DMS153 treated with DMSO at 0.1 percent for 48 hours (cell line): ENCODE measurements around the gene C9orf78.
"Not testable (repeated sequence)": the region's sequence is repeated elsewhere in the genome, so short reads cannot be mapped to it uniquely, and the experiment has no call there.

Experiments
- DNase-seq: peaks from one replicate; lab custom pipeline; 2025; ENCODE audit not compliant: unreplicated experiment; lab: John Stamatoyannopoulos, UW

C9orf78 gene

GRCh38 chr9:129813661-129814060 is 21.4 kb downstream of the C9orf78 start:
- no peak for DNase-seq

- no peak for DNase-seq
These were observed 22.7 kb downstream of the C9orf78 start for GRCh38 chr9:129812385-129812784.

GRCh38 chr9:129811967-129812363 is 23.1 kb downstream of the C9orf78 start:
- no peak for DNase-seq

- DNase-seq: no peak
These were observed 24.3 kb downstream of the C9orf78 start for GRCh38 chr9:129810788-129811187.

- no peak for DNase-seq
These were observed 25.0 kb downstream of the C9orf78 start for GRCh38 chr9:129810116-129810515.

GRCh38 chr9:129809346-129809745 is 25.7 kb downstream of the C9orf78 start:
- no peak for DNase-seq

- DNase-seq: no peak
These were observed 29.0 kb downstream of the C9orf78 start for GRCh38 chr9:129806061-129806460.

- DNase-seq: no peak
These were observed 31.4 kb downstream of the C9orf78 start for GRCh38 chr9:129803676-129804060.

- peak; percentile 82 for DNase-seq
These were observed 32.0 kb downstream of the C9orf78 start, which contains the start of gene TOR1B for GRCh38 chr9:129802833-129803675. Gene TOR1B, plus strand, starts transcription at chr9:129803184. Its CDS starts 29 bp downstream, at chr9:129803213.

GRCh38 chr9:129801504-129801903 is 33.6 kb downstream of the C9orf78 start:
- no peak for DNase-seq

- no peak for DNase-seq
These were observed 36.1 kb downstream of the C9orf78 start for GRCh38 chr9:129798973-129799372.

GRCh38 chr9:129796029-129796428 is 39.0 kb downstream of the C9orf78 start:
- not testable (repeated sequence) for DNase-seq

- DNase-seq: no peak
These were observed 40.5 kb downstream of the C9orf78 start for GRCh38 chr9:129794549-129794948.

- no peak for DNase-seq
These were observed 48.6 kb downstream of the C9orf78 start for GRCh38 chr9:129786481-129786880.

- DNase-seq: no peak
These were observed 49.2 kb downstream of the C9orf78 start for GRCh38 chr9:129785866-129786265.

- DNase-seq: not testable (repeated sequence)
These were observed 50.1 kb downstream of the C9orf78 start for GRCh38 chr9:129784970-129785369.

GRCh38 chr9:129783516-129784361 is 51.3 kb downstream of the C9orf78 start:
- DNase-seq: peak; percentile 23

- no peak for DNase-seq
These were observed 53.1 kb downstream of the C9orf78 start for GRCh38 chr9:129781981-129782380.

GRCh38 chr9:129781131-129781530 is 53.9 kb downstream of the C9orf78 start:
- no peak for DNase-seq

- DNase-seq: no peak
These were observed 55.4 kb downstream of the C9orf78 start for GRCh38 chr9:129779560-129780190.

GRCh38 chr9:129778469-129778868 is 56.6 kb downstream of the C9orf78 start:
- no peak for DNase-seq
